ENCODE data around the gene TSPAN8.
"Not testable (repeated sequence)": the region's sequence is repeated elsewhere in the genome, so short reads cannot be mapped to it uniquely, and the experiment has no call there.

Gene TSPAN8

GRCh38 chr12:71155225-71155624 is 2.6 kb downstream of the TSPAN8 start:
- TF ChIP-seq CTCF (IDR thresholded peaks at IDR 0.05; ENCODE audit: extremely low read depth, missing control alignments) = no peak
- DNase-seq (ENCODE audit: low spot score) = no peak

GRCh38 chr12:71152851-71153250 is 4.9 kb downstream of the TSPAN8 start:
- no peak for TF ChIP-seq CTCF (IDR thresholded peaks at IDR 0.05; ENCODE audit: extremely low read depth, missing control alignments)
- DNase-seq (ENCODE audit: low spot score) = no peak

- not testable (repeated sequence) for DNase-seq (ENCODE audit: low spot score)
Measured at GRCh38 chr12:71150041-71150440, 7.8 kb downstream of the TSPAN8 start.

GRCh38 chr12:71144682-71145081 is 13.1 kb downstream of the TSPAN8 start:
- DNase-seq (ENCODE audit: low spot score) = no peak
- TF ChIP-seq CTCF (IDR thresholded peaks at IDR 0.05; ENCODE audit: extremely low read depth, missing control alignments) = no peak

GRCh38 chr12:71142956-71143355 is 14.8 kb downstream of the TSPAN8 start:
- TF ChIP-seq CTCF (IDR thresholded peaks at IDR 0.05; ENCODE audit: extremely low read depth, missing control alignments) = no peak
- no peak for DNase-seq (ENCODE audit: low spot score)

- no peak for TF ChIP-seq CTCF (IDR thresholded peaks at IDR 0.05; ENCODE audit: extremely low read depth, missing control alignments)
- no peak for DNase-seq (ENCODE audit: low spot score)
Measured at GRCh38 chr12:71142016-71142415, 15.8 kb downstream of the TSPAN8 start.

- no peak for DNase-seq (ENCODE audit: low spot score)
Measured at GRCh38 chr12:71141378-71141926, 16.3 kb downstream of the TSPAN8 start.

More at GRCh38 chr12:71141378-71141926, 16.3 kb downstream of the TSPAN8 start:
- TF ChIP-seq CTCF (IDR thresholded peaks at IDR 0.05; ENCODE audit: extremely low read depth, missing control alignments) = no peak

All from GM20000 (cell line).